ENCODE results near the gene ADAM12.

ADAM12 gene

GRCh38 chr10:126242397-126243260, 145.6 kb downstream of the ADAM12 start:
- no peak for DNase-seq (ENCODE audit: extremely low read depth in 1 of 2, low read depth in 1 of 2)

- DNase-seq (ENCODE audit: extremely low read depth in 1 of 2, low read depth in 1 of 2), result no peak
These were observed 147.8 kb downstream of the ADAM12 start for GRCh38 chr10:126240483-126240882.

DNA sequence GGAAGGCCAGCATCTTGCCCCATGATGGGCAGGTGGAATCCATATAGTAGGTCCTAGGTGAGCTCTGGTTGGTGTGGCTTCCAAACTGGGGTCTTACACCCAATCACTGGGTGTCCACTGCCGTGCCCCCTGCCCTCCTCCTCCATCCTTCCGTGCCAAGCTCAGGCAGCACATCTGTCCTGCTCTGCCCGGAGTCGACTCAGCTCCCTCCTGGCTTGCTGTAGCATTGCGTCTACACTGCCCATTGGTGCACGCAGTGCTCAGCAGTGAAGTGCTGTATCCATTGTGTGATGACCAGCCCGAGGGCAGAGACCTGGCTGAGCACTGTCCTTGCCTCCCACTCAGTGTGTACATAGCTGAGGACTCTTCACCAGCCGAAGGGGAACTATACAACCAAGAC, 148.4 kb downstream of the ADAM12 start:
- no peak for DNase-seq (ENCODE audit: extremely low read depth in 1 of 2, low read depth in 1 of 2)

GRCh38 chr10:126235979-126236851, 152.1 kb downstream of the ADAM12 start:
- no peak for DNase-seq (ENCODE audit: extremely low read depth in 1 of 2, low read depth in 1 of 2)

- DNase-seq (ENCODE audit: extremely low read depth in 1 of 2, low read depth in 1 of 2), result no peak
These were observed 152.9 kb downstream of the ADAM12 start for GRCh38 chr10:126235091-126235978.

- DNase-seq (ENCODE audit: extremely low read depth in 1 of 2, low read depth in 1 of 2), result no peak
These were observed 153.6 kb downstream of the ADAM12 start for GRCh38 chr10:126234630-126235029.

- no peak for DNase-seq (ENCODE audit: extremely low read depth in 1 of 2, low read depth in 1 of 2)
These were observed 154.8 kb downstream of the ADAM12 start for GRCh38 chr10:126233182-126234148.

GRCh38 chr10:126230587-126230986, 157.7 kb downstream of the ADAM12 start:
- DNase-seq (ENCODE audit: extremely low read depth in 1 of 2, low read depth in 1 of 2), result no peak

DNA sequence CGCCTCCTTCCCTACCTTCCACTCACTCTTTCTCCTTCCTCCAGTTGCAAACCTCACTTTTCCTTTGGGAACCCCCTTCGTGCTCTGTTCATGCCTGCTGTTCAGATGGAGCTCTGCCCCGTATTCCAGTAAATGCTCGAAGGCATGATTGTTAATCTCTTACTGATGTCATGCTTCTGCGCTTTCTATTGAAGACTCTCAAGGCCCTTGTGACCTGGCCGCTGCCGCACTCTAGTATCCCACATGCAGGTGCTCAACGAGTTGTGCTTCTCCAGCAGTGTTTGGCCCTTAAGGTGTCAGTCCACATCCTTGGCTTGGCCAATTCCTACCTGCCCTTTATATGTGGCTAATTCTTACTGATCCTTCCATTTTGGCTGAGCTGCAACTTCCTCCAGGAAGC, 158.6 kb downstream of the ADAM12 start:
- no peak for DNase-seq (ENCODE audit: extremely low read depth in 1 of 2, low read depth in 1 of 2)

DNA sequence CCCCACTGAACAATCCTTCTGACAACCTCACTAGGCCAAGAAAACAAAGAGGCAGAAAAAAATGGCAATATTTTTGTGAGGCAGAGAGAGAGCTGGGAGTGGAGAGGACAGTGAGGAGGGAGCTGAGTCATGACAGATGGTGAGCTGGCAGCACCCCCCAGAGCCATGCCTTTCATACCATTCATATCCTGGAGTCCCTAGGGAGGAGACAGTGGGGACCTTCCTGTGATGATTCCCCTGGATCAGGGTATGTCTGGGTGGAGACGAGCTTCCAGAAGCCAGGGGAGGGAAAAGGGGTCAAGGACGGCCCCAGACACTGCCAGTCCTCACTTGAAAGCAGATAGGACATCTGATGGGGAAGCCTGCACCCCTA, 160.5 kb downstream of the ADAM12 start:
- DNase-seq (ENCODE audit: extremely low read depth in 1 of 2, low read depth in 1 of 2), result no peak

- DNase-seq (ENCODE audit: extremely low read depth in 1 of 2, low read depth in 1 of 2), result no peak
These were observed 161.1 kb downstream of the ADAM12 start for GRCh38 chr10:126226988-126227761.

DNA sequence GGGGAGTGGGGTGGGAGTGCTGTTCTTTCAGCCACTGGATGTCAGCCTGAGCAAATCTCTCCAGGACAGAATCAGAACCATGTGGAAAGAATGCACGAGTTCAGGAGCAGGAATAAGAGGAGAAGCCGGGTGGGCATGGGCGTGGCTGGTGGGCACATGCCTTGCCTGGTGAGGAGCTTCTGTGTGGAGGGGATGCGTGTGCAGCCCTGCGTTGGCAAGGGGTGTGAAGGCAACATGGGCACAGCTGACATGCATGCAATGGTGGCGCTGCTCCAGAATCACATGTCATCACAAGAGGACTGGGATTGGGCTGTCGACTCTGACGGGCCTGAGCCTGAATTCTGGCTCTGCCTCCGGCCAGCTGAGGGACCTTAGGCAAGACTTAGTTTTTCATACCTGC, 162.1 kb downstream of the ADAM12 start:
- DNase-seq (ENCODE audit: extremely low read depth in 1 of 2, low read depth in 1 of 2), result no peak

DNA sequence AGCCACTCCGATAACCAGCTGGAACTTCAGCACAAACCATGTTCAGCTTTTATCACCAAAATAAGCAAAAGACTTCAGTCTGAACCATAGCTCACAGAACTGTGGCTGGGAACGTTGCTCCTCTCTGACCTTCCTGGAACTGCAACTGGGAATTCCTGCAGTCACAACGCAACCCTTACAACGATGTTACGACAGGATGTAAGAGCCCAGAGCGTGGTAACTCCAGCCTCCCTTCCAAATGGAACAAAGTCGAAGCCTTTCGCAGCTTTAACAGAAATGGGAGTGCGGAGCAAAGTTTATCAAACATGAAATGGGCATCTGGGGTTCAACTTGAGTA, 162.6 kb downstream of the ADAM12 start:
- no peak for DNase-seq (ENCODE audit: extremely low read depth in 1 of 2, low read depth in 1 of 2)

DNA sequence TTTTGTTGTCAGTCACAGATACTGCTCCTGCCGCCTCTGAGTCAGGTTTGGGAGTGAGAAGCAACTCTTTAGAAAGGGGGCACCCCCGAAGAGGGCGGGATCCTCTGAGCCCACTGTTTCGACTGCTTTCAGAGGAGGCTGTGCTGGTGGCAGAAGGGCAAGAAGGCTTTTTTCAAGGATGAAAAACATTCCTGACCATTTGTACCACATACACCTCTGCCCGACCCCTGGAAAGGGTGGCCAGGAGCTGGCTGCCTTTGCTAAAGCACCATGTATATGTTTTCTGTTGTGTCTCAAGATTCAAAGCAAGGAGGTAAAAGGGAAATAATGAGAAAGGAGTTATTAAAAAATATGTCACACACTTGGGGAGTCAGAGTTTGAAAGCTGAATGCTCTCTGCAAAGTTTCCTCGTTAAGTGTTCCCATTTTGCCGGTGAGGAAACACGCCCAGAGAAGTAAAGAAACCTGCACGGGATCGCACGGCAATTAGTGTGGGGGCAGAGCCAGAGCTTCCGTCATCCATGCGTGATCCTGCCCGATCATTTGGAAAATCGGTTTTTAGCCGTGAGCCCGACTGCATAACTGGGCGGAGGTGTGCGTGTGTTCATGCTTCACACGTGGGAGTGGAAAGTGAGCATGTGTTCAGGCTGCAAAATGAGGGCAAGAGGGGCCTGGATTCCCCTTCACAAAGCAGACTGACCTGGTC, 163.2 kb downstream of the ADAM12 start:
- no peak for DNase-seq (ENCODE audit: extremely low read depth in 1 of 2, low read depth in 1 of 2)

GRCh38 chr10:126223512-126224067, 164.7 kb downstream of the ADAM12 start:
- no peak for DNase-seq (ENCODE audit: extremely low read depth in 1 of 2, low read depth in 1 of 2)

- no peak for DNase-seq (ENCODE audit: extremely low read depth in 1 of 2, low read depth in 1 of 2)
These were observed 165.4 kb downstream of the ADAM12 start for GRCh38 chr10:126222736-126223511.

DNA sequence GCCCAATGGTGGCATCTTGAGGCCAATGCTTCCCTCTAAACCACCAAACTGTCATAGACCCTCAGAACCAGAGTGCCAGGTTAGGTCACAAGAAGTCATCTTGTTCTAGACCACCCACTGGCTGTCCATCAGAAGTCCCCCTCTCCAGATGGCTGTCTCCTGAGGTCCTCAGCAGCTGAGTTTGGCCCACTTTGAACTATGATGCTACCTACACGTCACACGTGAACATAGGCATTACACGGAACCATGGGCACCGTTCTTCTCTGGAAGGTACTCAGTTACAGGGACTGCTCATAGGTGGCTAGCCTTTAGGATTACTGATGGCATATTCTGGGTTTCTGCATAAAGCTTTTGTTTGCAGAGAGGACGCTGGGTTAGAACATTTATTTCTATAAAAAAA, 166.4 kb downstream of the ADAM12 start:
- no peak for DNase-seq (ENCODE audit: extremely low read depth in 1 of 2, low read depth in 1 of 2)
